ENCODE data around the gene THAP7.

DNA sequence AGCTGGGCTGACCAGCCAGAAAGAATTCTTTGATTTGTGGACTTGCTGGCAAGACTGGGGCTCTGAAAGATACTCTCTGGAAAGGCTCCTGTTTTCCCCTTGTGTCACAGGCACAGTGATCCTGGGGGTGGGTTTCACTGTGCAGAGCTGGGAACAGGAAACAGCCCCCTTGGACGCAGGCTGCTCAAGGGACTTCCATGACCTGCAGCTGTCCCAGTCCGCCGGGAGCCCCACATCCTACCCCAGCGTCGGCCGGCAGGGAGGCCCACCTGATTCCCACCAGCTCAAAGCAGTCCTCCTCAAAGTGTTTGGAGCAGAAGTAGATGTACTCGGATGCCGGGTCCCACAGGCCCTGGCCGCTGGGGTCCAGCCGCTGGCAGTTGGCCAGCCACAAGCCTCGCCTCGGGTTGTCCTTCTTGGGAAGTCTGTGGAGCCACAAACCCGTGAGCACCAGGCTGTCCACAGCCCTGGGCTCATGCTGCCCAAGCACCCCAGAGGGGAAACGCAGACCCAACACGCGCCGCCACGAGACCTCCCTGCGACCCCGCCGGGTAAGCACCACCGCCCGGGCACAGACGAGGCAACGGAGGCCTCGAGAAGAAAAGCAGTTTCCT is 824 bp downstream of the THAP7 start:
- TF ChIP-seq, protein P1, sequence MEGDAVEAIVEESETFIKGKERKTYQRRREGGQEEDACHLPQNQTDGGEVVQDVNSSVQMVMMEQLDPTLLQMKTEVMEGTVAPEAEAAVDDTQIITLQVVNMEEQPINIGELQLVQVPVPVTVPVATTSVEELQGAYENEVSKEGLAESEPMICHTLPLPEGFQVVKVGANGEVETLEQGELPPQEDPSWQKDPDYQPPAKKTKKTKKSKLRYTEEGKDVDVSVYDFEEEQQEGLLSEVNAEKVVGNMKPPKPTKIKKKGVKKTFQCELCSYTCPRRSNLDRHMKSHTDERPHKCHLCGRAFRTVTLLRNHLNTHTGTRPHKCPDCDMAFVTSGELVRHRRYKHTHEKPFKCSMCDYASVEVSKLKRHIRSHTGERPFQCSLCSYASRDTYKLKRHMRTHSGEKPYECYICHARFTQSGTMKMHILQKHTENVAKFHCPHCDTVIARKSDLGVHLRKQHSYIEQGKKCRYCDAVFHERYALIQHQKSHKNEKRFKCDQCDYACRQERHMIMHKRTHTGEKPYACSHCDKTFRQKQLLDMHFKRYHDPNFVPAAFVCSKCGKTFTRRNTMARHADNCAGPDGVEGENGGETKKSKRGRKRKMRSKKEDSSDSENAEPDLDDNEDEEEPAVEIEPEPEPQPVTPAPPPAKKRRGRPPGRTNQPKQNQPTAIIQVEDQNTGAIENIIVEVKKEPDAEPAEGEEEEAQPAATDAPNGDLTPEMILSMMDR (IDR thresholded peaks at IDR 0.05), result no peak
- no peak for TF ChIP-seq POLR2A (IDR thresholded peaks at IDR 0.05)
